DND-41 (cell line): ENCODE measurements around the gene IGSF9.
A peak's percentile ranks its signal among the peaks of the same experiment; 100 is the strongest.

Source experiments
- ATAC-seq: fragments of 200-7000 bp; cut with Tn5 transposase; 3 replicates; pipeline ENCODE4 v1.9.1; 2021; ENCODE audit warnings: low read depth; ENCODE audit not compliant: insufficient read depth
- DNase-seq: peaks from one replicate; pipeline ENCODE4 v3.0.0-alpha.2; 2020
- H2AFZ ChIP-seq: 2 replicates; pipeline ENCODE4 v1.6.0; 2012; ENCODE audit warnings: low read depth, low read length
- H3K27ac ChIP-seq: 2 replicates; pipeline ENCODE4 v1.5.1; 2012; ENCODE audit warnings: low read length, inconsistent platforms
- H3K27me3 ChIP-seq: fragments of 200-600 bp; sonication (generic); 2 replicates; pipeline ENCODE4 v1.6.0; 2012; ENCODE audit warnings: low read length, mild to moderate bottlenecking, inconsistent platforms; ENCODE audit not compliant: insufficient read depth, poor library complexity
- H3K36me3 ChIP-seq: 2 replicates; pipeline ENCODE4 v1.5.1; 2012; ENCODE audit warnings: low read length, inconsistent platforms; ENCODE audit not compliant: insufficient read depth
- H3K4me1 ChIP-seq: 2 replicates; pipeline ENCODE4 v1.5.1; 2012; ENCODE audit warnings: mild to moderate bottlenecking, low read length; ENCODE audit not compliant: insufficient read depth
- H3K4me2 ChIP-seq: 2 replicates; pipeline ENCODE4 v1.6.0; 2012; ENCODE audit warnings: mild to moderate bottlenecking, moderate library complexity, low read length, inconsistent platforms; ENCODE audit not compliant: insufficient read depth
- H3K4me3 ChIP-seq, 2 experiments: fragments of 200-600 bp in 1 of 2; shearing (Covaris generic) in 1 of 2; 2 replicates each; pipeline ENCODE4 v1.5.1; 2012 to 2016; ENCODE audit warnings: inconsistent platforms in 2 of 2, low read length in 2 of 2, mild to moderate bottlenecking in 2 of 2, low read depth in 1 of 2, moderate library complexity in 1 of 2
- H3K79me2 ChIP-seq: 2 replicates; pipeline ENCODE4 v1.6.0; 2012; ENCODE audit warnings: low read length, inconsistent platforms; ENCODE audit not compliant: insufficient read depth
- H3K9ac ChIP-seq: 2 replicates; pipeline ENCODE4 v1.6.0; 2012; ENCODE audit warnings: low read depth, mild to moderate bottlenecking, inconsistent platforms, low read length, moderate library complexity
- H3K9me3 ChIP-seq: 2 replicates; pipeline ENCODE4 v1.5.1; 2012; ENCODE audit warnings: low read length, moderate library complexity, mild to moderate bottlenecking, inconsistent platforms; ENCODE audit not compliant: insufficient read depth, severe bottlenecking
- H4K20me1 ChIP-seq: 2 replicates; pipeline ENCODE4 v1.6.0; 2012; ENCODE audit warnings: low read length; ENCODE audit not compliant: insufficient read depth
- CTCF ChIP-seq: IDR thresholded peaks from 2 replicates; pipeline ENCODE4 v1.5.1; 2012; ENCODE audit warnings: borderline replicate concordance, low read length, moderate library complexity, mild to moderate bottlenecking; ENCODE audit not compliant: poor library complexity, severe bottlenecking; ENCODE audit errors: extremely low read depth
- EZH2 ChIP-seq: IDR thresholded peaks from 3 replicates; pipeline ENCODE4 v1.6.1; 2012; ENCODE audit warnings: borderline replicate concordance, low read depth, mild to moderate bottlenecking, moderate library complexity, low read length, inconsistent platforms; ENCODE audit not compliant: severe bottlenecking

Gene IGSF9

GRCh38 chr1:159936273-159936904 is 9.0 kb downstream of the IGSF9 start:
- peak; percentile 73 for DNase-seq

GRCh38 chr1:159935719-159936272 is 9.6 kb downstream of the IGSF9 start:
- no peaks in the 10 kb centered on the region for H4K20me1 ChIP-seq
- no peak overlapping the region for H3K9ac ChIP-seq
- H3K79me2 ChIP-seq: no peaks in the 10 kb centered on the region
- peaks cover 6% of the 10 kb centered on the region for H3K27me3 ChIP-seq
- ATAC-seq (no peak), DNase-seq (no peak)
- no peak overlapping the region for H3K27ac ChIP-seq
- no peak overlapping the region for H2AFZ ChIP-seq
- no peaks in the 10 kb centered on the region for H3K36me3 ChIP-seq
- no peak overlapping the region for H3K4me3 ChIP-seq
- no peak for TF ChIP-seq EZH2
- no peak for TF ChIP-seq CTCF
- H3K9me3 ChIP-seq: no peaks in the 10 kb centered on the region
- H3K4me1 ChIP-seq: no peaks in the 10 kb centered on the region
- no peak overlapping the region for H3K4me2 ChIP-seq

More at GRCh38 chr1:159936273-159936904, 9.0 kb downstream of the IGSF9 start:
- no peaks in the 10 kb centered on the region for H3K9me3 ChIP-seq
- no peak overlapping the region for H3K27ac ChIP-seq
- H3K9ac ChIP-seq: no peak overlapping the region
- peak; percentile 88 for ATAC-seq
- no peaks in the 10 kb centered on the region; the same call in 1 of the 2 replicates for H4K20me1 ChIP-seq
- TF ChIP-seq EZH2: no peak
- TF ChIP-seq CTCF: peak; percentile 98
- H3K4me2 ChIP-seq: no peak overlapping the region
- H3K36me3 ChIP-seq: no peaks in the 10 kb centered on the region
- no peak overlapping the region for H3K4me3 ChIP-seq
- peaks cover 10% of the 10 kb centered on the region for H3K27me3 ChIP-seq
- no peaks in the 10 kb centered on the region for H3K4me1 ChIP-seq
- no peak overlapping the region for H2AFZ ChIP-seq
- H3K79me2 ChIP-seq: no peaks in the 10 kb centered on the region

- Histone ChIP-seq H3K27ac (no peak overlapping the region), H3K27me3 (peaks cover 3% of the 10 kb centered on the region), H3K4me2 (no peak overlapping the region), H3K9ac (no peak overlapping the region), H4K20me1 (no peaks in the 10 kb centered on the region), H3K4me3 (no peak overlapping the region), H3K79me2 (no peaks in the 10 kb centered on the region), H3K36me3 (no peaks in the 10 kb centered on the region), H3K9me3 (no peaks in the 10 kb centered on the region), H3K4me1 (no peaks in the 10 kb centered on the region), H2AFZ (no peak overlapping the region)
- TF ChIP-seq EZH2: no peak
- no peak for TF ChIP-seq CTCF
- no peak for DNase-seq
- no peak for ATAC-seq
Measured at GRCh38 chr1:159935305-159935704, 10.1 kb downstream of the IGSF9 start.
